Smooth muscle cell (in vitro differentiated cells): Measurements from ENCODE around the gene DLL3. TPM values are rescaled to one million over a fixed set of nuclear protein-coding genes. Genes with fewer than 3 reads are reported as not detected.

Experiments
- DNase-seq: peaks from one replicate; lab custom pipeline; 2025; ENCODE audit not compliant: unreplicated experiment; lab: John Stamatoyannopoulos, UW
- H2AFZ ChIP-seq: fragments of 200-600 bp; sonication (generic); 2 replicates; pipeline ENCODE4 v1.6.0; 2016; ENCODE audit warnings: antibody characterized with exemption, low read depth, mild to moderate bottlenecking
- H3F3A ChIP-seq: fragments of 200-600 bp; sonication (generic); 2 replicates; pipeline ENCODE4 v1.6.0; 2017; ENCODE audit warnings: antibody characterized with exemption, low read depth
- H3K27ac ChIP-seq: fragments of 200-600 bp; sonication (generic); 2 replicates; pipeline ENCODE4 v1.5.1; 2016; ENCODE audit warnings: low read depth, mild to moderate bottlenecking
- H3K27me3 ChIP-seq: fragments of 200-600 bp; sonication (generic); 2 replicates; pipeline ENCODE4 v1.6.1; 2016; ENCODE audit warnings: low read depth, mild to moderate bottlenecking
- H3K36me3 ChIP-seq: fragments of 200-600 bp; sonication (generic); 2 replicates; pipeline ENCODE4 v1.5.1; 2016; ENCODE audit warnings: low read depth
- H3K4me1 ChIP-seq: fragments of 200-600 bp; sonication (generic); 2 replicates; pipeline ENCODE4 v1.5.1; 2016; ENCODE audit warnings: low read depth
- H3K4me2 ChIP-seq: fragments of 200-600 bp; sonication (generic); 2 replicates; pipeline ENCODE4 v1.6.0; 2016; ENCODE audit warnings: mild to moderate bottlenecking
- H3K4me3 ChIP-seq: fragments of 200-600 bp; sonication (generic); 2 replicates; pipeline ENCODE4 v1.5.1; 2016; ENCODE audit warnings: mild to moderate bottlenecking
- H3K79me2 ChIP-seq: fragments of 200-600 bp; sonication (generic); 2 replicates; pipeline ENCODE4 v1.6.0; 2016; ENCODE audit warnings: low read depth, mild to moderate bottlenecking
- H3K9ac ChIP-seq: fragments of 200-600 bp; sonication (generic); 2 replicates; pipeline ENCODE4 v1.6.0; 2016; ENCODE audit warnings: low read depth
- H3K9me3 ChIP-seq: fragments of 200-600 bp; sonication (generic); replicated peaks from 2 replicates; pipeline ENCODE4 v1.5.1; 2016; ENCODE audit warnings: low read depth
- H4K20me1 ChIP-seq: fragments of 200-600 bp; sonication (generic); 2 replicates; pipeline ENCODE4 v1.6.0; 2016; ENCODE audit warnings: low read depth
- WGBS: methylation state at CpG from one replicate; pipeline ENCODE4 v1.1.7; 2016; ENCODE audit warnings: low lambda C conversion rate; 5-methylcytosine and 5-hydroxymethylcytosine counted together
- polyA plus RNA-seq: library from polyadenylated mRNA; unstranded; fragments of >200 nt; fragmentation: Nextera tagmentation; extraction: Ambion mirVana; gene quantifications from 2 replicates; pipeline ENCODE4 v1.2.1, GENCODE V29; 2016
- total RNA-seq: library from RNA; depleted of rRNA; stranded (reverse); fragments of >200 nt; gene quantifications from 2 replicates; pipeline ENCODE4 v1.2.3, GENCODE V29; 2014
- TF ChIP-seq, protein P1 (sequence below): fragments of 200-600 bp; sonication (generic); IDR thresholded peaks from 2 replicates; pipeline ENCODE4 v1.5.1; 2017; ENCODE audit warnings: borderline replicate concordance, mild to moderate bottlenecking, antibody characterized with exemption; ENCODE audit not compliant: insufficient read depth, poor library complexity, severe bottlenecking

Gene DLL3
- total and polyA plus RNA-seq, 2 experiments from 2014 or later = 1.6 to 9.3 TPM

DNA sequence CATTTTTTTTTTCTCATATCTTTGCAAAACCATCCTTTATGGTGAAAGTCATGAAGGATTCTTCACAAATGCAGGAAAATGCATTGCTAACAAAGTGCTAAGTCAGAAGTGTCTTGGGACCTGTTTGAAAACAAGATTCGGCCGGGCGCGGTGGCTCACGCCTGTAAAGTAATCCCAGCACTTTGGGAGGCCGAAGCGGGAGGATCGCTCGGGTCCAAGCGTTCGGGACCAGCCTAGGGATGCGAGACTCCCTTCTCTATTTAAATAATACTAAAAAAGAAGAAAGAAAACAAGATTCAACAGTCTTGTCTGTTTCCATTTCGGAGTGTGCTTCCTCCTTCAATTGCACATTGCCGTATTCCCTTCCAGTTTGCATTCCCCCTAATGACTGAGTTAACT is 33.1 kb downstream of the DLL3 start:
- 40% methylated on average over 14 of the region's 14 CpGs for WGBS
- TF ChIP-seq, protein P1, sequence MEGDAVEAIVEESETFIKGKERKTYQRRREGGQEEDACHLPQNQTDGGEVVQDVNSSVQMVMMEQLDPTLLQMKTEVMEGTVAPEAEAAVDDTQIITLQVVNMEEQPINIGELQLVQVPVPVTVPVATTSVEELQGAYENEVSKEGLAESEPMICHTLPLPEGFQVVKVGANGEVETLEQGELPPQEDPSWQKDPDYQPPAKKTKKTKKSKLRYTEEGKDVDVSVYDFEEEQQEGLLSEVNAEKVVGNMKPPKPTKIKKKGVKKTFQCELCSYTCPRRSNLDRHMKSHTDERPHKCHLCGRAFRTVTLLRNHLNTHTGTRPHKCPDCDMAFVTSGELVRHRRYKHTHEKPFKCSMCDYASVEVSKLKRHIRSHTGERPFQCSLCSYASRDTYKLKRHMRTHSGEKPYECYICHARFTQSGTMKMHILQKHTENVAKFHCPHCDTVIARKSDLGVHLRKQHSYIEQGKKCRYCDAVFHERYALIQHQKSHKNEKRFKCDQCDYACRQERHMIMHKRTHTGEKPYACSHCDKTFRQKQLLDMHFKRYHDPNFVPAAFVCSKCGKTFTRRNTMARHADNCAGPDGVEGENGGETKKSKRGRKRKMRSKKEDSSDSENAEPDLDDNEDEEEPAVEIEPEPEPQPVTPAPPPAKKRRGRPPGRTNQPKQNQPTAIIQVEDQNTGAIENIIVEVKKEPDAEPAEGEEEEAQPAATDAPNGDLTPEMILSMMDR = no peak

DNA sequence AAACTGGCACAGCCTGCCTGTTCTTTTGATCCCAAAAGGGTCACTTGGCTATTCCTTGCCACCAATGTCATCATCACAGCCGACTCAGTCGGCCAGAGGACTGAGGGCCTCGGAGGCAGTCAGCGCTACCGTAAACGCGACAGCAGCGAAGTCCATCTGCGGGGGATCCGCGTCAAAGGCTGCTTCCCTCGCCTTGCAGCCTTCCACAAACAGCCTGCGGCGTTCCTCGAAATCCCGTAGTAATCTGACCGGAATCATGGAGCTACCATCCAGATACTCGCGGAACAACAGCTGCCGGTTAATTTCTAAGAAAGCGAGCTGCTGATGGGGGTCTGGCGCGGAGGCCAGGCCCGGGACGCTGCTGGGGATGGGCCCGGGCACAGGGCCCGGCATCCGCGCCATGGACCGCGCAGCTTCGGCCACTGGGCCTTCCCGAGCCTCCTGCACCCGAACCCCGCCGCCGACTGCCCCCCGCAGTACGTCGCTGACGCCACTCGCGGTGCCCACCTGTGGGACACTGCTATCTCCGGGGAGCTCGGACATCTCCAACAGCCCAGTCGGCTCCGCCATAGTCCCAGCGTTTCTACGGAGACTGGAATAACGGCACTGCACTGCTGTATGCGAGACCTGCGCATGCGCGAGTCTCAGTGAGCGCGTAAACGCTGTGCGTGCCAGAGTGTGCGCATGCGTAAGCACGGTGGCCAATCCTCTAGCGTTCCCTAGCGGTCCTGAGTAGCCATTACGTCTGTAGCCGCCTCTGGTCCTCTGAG is 33.7 kb downstream of the DLL3 start, which contains the start of gene EID2B:
Gene EID2B, minus strand, starts transcription at position 620 of the 770 bp plus-strand sequence. Its CDS starts 50 bp downstream, at position 570.
- Histone ChIP-seq H3K4me2 (peak within 1 kb of the TSS; percentile 96), H3K9me3 (no peaks in the 10 kb centered on the region), H3K27me3 (no peaks in the 10 kb centered on the region), H3F3A (peaks cover 4% of the 10 kb centered on the region), H3K4me1 (peaks cover 9% of the 10 kb centered on the region), H3K4me3 (peak within 1 kb of the TSS; percentile 83), H3K27ac (peak within 1 kb of the TSS; percentile 43), H4K20me1 (peaks cover 14% of the 10 kb centered on the region), H3K79me2 (peaks cover 27% of the 10 kb centered on the region), H2AFZ (peak within 1 kb of the TSS; percentile 87), H3K36me3 (no peaks in the 10 kb centered on the region), H3K9ac (peak within 1 kb of the TSS; percentile 72)
- TF ChIP-seq, protein P1 = peak; percentile 88
- WGBS = 1% methylated on average over 65 of the region's 65 CpGs
- peak; percentile 82 for DNase-seq

More for the DNA sequence above, 33.1 kb downstream of the DLL3 start:
- peak overlapping the region; percentile 43 for H3K27ac ChIP-seq
- H4K20me1 ChIP-seq = peaks cover 14% of the 10 kb centered on the region
- no peak for DNase-seq
- peak overlapping the region; percentile 87 for H2AFZ ChIP-seq
- H3K9me3 ChIP-seq = no peaks in the 10 kb centered on the region
- no peaks in the 10 kb centered on the region for H3K36me3 ChIP-seq
- peaks cover 4% of the 10 kb centered on the region for H3F3A ChIP-seq
- H3K4me1 ChIP-seq = peaks cover 9% of the 10 kb centered on the region
- H3K4me2 ChIP-seq = peak overlapping the region; percentile 96
- no peaks in the 10 kb centered on the region for H3K27me3 ChIP-seq
- H3K9ac ChIP-seq = peak overlapping the region; percentile 72
- H3K79me2 ChIP-seq = peaks cover 27% of the 10 kb centered on the region
- H3K4me3 ChIP-seq = peak overlapping the region; percentile 83

DNA sequence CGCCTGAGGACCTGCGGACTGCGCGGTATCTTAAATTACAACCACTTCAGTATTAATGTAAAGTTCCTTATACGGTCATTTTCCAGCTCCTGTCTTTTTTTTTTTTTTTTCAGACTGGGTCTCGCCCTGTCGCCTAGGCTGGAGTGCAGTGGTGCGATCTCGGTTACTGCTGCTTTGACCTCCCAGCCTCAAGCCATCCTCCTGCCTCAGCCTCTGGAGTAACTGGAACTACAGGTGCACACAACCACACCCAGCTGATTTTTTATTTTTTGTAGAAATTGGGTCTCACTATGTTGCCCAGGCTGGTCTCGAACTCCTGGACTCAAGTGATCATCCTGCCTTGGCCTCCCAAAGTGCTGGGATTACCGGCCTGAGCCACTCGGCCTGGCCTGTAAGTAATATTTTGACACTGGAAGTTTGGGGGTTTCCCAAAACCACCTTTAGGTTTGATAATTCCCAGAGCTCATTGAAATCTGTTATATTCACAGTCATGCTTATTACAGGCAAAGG is 34.3 kb downstream of the DLL3 start:
- Histone ChIP-seq H3K36me3 (no peaks in the 10 kb centered on the region), H3K27ac (no peak overlapping the region), H3K4me1 (peaks cover 9% of the 10 kb centered on the region), H3K4me3 (no peak overlapping the region), H4K20me1 (peaks cover 20% of the 10 kb centered on the region), H3K4me2 (peak overlapping the region; percentile 15), H2AFZ (no peak overlapping the region), H3K27me3 (no peaks in the 10 kb centered on the region), H3K79me2 (peaks cover 34% of the 10 kb centered on the region), H3K9ac (no peak overlapping the region), H3K9me3 (no peaks in the 10 kb centered on the region), H3F3A (peaks cover 4% of the 10 kb centered on the region)
- no peak for DNase-seq
- WGBS = 31% methylated on average over 12 of the region's 12 CpGs
- TF ChIP-seq, protein P1 = no peak
